ENCODE data around the gene CLEC2D.
A peak's percentile ranks its signal among the peaks of the same experiment; 100 is the strongest.
"Not testable (repeated sequence)": the region's sequence is repeated elsewhere in the genome, so short reads cannot be mapped to it uniquely, and the experiment has no call there.

Gene CLEC2D

GRCh38 chr12:9669534-9669933 is at the start of gene CLEC2D:
Gene CLEC2D, plus strand, starts transcription at chr12:9669713. Its CDS starts 22 bp downstream, at chr12:9669735.
- no peak for DNase-seq (ENCODE audit: low spot score)

- no peak for DNase-seq (ENCODE audit: low spot score)
Measured at GRCh38 chr12:9625019-9625418, 44.5 kb upstream of the CLEC2D start.

GRCh38 chr12:9626291-9626690 is 43.2 kb upstream of the CLEC2D start:
- no peak for DNase-seq (ENCODE audit: low spot score)

GRCh38 chr12:9626821-9627220 is 42.7 kb upstream of the CLEC2D start:
- no peak for DNase-seq (ENCODE audit: low spot score)

- no peak for DNase-seq (ENCODE audit: low spot score)
Measured at GRCh38 chr12:9632766-9633165, 36.7 kb upstream of the CLEC2D start.

- peak; percentile 64 for DNase-seq (ENCODE audit: low spot score)
Measured at GRCh38 chr12:9634177-9634803, 35.2 kb upstream of the CLEC2D start.

GRCh38 chr12:9634969-9635754 is 34.4 kb upstream of the CLEC2D start:
- DNase-seq (ENCODE audit: low spot score) = no peak

GRCh38 chr12:9636150-9636850 is 33.2 kb upstream of the CLEC2D start:
- no peak for DNase-seq (ENCODE audit: low spot score)

GRCh38 chr12:9636851-9637206 is 32.7 kb upstream of the CLEC2D start:
- DNase-seq (ENCODE audit: low spot score) = no peak

GRCh38 chr12:9640024-9640423 is 29.5 kb upstream of the CLEC2D start:
- DNase-seq (ENCODE audit: low spot score) = no peak

GRCh38 chr12:9642606-9643265 is 26.8 kb upstream of the CLEC2D start:
- DNase-seq (ENCODE audit: low spot score) = no peak

- DNase-seq (ENCODE audit: low spot score) = no peak
Measured at GRCh38 chr12:9643266-9643660, 26.2 kb upstream of the CLEC2D start.

GRCh38 chr12:9644985-9645551 is 24.4 kb upstream of the CLEC2D start:
- not testable (repeated sequence) for DNase-seq (ENCODE audit: low spot score)

- DNase-seq (ENCODE audit: low spot score) = no peak
Measured at GRCh38 chr12:9646794-9647781, 22.4 kb upstream of the CLEC2D start.

- peak; percentile 70 for DNase-seq (ENCODE audit: low spot score)
Measured at GRCh38 chr12:9647825-9648700, 21.4 kb upstream of the CLEC2D start.

- DNase-seq (ENCODE audit: low spot score) = no peak
Measured at GRCh38 chr12:9648701-9649531, 20.6 kb upstream of the CLEC2D start.

GRCh38 chr12:9649532-9649940 is 20.0 kb upstream of the CLEC2D start:
- peak; percentile 24 for DNase-seq (ENCODE audit: low spot score)

- no peak for DNase-seq (ENCODE audit: low spot score)
Measured at GRCh38 chr12:9650151-9650576, 19.3 kb upstream of the CLEC2D start.

GRCh38 chr12:9651265-9651729 is 18.2 kb upstream of the CLEC2D start:
- DNase-seq (ENCODE audit: low spot score) = peak; percentile 18

Measured in pons (tissue), 1 donor.